Embryonic facial prominence (tissue), 1 donor: Measurements from ENCODE around the gene NPY4R2.
"Not testable (repeated sequence)": the region's sequence is repeated elsewhere in the genome, so short reads cannot be mapped to it uniquely, and the experiment has no call there.

Experiments
- DNase-seq: peaks from one replicate; pipeline ENCODE4 v3.0.0-alpha.2; 2016; ENCODE audit errors: extremely low spot score

Gene NPY4R2

DNA sequence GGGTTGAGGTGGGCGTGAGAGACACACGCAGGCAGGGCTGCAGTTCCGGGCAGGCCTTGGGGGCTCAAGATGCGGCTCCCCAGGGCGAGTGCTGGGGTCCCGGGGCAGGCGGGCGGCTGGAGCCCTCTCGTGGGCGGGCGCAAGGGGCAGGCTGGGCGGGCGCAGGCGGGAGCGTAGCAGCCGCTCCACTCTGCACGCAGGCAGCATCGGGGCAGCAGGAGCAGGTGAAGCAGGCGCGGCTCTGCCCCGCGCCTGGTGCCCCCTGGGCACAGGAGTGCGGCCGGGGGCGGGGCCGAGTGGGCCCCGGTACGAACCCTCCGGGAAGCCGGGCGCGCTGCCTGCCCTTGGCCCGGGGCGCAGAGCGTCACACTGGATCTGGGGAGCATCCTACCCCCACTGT is at the start of gene NPY4R2:
NPY4R2 (plus strand) TSS at position 188 of the 400 bp plus-strand sequence. CDS start 3,326 bp downstream, outside the sequence.
- not testable (repeated sequence) for DNase-seq

DNA sequence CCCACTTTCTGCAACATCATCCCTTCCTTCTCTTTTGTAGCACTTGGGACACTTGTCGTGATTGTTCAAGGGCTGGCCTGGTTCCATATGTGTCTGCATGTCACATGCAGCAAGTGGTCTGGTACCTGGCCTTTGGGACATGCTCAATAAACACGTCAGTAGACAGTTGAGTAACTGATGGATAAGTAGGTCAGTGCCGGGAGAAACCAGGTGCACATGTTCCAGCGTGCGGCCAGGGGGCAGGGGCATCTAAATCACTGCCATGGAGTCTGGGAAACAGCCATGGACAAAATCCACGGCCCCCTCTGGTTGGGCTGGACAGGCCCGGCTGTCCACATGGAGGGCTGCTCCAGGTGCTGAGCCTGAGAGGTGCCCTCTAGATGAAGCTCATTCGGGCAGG is 47.6 kb upstream of the NPY4R2 start:
- DNase-seq = not testable (repeated sequence)

DNA sequence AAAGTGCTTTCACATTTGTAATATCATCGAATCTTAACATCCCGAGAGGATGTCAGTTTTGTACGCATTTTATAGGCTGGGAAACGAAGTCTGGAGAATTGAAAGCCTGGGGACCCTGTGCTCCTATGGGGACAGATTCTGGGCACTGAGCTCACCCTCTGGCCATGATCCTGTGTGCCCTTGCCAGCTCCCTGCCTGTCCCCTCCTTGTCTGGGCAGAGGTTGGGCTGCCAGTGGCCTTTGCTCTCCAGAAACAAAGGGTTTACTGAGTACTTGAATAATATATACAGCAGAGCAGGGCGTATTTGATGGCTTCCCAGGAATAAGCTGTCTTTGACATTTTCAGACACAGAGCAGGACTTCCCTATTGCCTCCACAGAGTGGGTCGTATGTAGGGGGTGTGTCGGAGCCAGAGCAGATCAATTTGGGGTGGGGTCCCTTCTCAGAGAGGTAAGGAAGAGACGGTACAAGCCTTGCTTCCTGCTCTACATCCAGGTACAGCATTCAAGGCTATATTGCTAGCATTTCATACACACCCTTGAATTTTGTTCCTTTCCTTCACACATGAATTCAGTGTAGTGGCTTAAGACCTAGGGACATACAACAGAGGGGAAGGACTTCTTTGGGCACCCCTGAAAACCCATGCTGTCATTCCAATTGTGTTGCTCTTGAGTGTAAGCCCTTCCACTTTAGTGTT is 46.8 kb upstream of the NPY4R2 start:
- DNase-seq = not testable (repeated sequence)

DNA sequence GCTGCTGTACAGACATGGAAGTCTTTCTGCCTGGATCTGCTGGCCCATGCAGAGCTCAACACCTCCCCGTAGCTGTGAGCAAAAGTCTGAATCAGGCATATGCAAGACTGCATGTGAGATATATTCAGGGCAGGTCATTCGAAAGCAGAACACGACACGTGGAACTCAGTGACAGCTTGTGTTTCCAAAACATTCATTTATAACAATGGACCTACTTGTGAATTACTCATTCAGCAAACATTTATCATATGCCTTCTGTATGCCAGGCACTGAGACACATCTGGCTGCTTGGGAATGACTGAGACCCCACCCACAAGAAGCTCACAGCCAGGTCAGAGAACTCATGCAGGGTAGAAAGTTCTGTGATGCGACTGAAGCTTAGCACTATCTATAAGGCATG is 46.2 kb upstream of the NPY4R2 start:
- not testable (repeated sequence) for DNase-seq

DNA sequence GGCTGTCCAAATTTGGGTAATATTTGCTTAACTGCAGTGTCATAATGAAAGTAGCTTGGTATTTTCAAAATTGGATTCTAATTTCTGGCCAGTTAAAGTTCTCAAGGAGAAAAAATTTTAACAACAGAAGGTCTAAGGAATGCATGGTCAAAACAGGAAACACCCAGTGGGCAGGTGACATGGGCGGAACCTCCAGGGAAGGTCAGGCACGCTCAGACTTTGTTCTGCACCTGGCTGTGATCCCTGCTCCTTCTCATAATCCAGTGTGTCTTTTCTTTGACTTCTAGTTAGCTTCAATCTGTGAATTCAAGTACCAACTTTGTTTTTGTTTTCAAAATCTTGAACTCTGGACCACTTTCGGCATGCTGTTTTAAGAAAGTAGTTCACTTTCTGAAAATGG is 34.2 kb upstream of the NPY4R2 start:
- not testable (repeated sequence) for DNase-seq

DNA sequence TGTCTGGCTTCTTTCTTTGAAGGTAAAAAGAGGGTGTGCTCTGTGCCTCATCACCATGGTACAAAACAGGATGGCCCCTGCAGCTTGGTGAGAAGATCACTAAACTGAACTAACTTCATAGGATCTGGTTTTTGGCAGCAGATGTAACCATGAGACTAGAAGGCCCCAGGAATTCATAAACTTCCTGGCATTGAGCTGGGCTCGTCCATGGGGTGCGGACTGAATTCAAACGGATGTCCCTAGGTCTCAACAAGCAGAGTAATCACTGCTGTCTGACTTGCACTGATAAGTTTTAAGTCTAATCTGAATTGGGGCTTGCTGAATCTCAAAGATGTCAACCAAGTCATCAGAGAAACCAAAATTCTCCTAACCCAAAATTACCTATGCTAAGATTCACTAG is 33.5 kb upstream of the NPY4R2 start:
- not testable (repeated sequence) for DNase-seq

- DNase-seq = not testable (repeated sequence)
Measured at GRCh38 chr10:47886356-47886755, 32.1 kb upstream of the NPY4R2 start.

- not testable (repeated sequence) for DNase-seq
Measured at GRCh38 chr10:47886827-47887226, 31.6 kb upstream of the NPY4R2 start.

GRCh38 chr10:47890737-47891136 is 27.7 kb upstream of the NPY4R2 start:
- not testable (repeated sequence) for DNase-seq

DNA sequence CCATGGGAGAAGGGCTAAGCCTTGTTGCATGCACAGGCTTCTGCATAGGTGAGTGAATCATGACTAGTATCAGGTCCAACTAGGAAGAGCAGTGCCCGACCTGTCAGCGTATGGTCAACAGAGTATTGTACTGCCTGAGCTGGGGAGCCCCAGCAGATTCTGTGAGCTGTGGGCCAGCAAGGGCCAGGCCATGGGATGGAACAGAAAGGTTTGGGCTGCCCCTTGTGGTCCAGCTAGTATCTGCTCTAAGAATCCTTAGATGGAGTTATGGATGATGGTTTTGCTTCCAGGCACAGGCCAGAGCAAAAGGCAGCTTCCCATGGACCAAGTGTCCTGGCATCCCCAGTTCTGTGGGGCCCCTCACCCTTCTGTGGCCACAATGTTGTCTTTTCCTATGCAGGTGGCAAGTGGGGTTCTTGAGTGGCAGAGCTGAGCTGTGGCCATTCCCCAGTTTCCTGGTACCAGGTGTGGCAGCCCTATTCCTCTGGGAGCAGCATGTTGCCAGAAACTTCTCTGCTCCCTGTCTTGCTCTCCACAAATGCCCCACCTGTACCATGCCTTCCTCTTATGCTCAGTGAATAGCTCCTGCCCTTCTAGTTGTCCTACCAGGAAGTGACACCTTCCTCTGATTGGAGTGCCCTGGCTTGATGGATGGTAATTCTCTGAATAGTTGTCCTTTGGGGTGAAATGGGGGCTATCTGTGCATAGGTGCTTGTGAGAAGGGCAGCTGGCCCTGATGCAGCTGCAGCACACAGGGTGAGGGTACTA is 25.8 kb upstream of the NPY4R2 start:
- not testable (repeated sequence) for DNase-seq

GRCh38 chr10:47894571-47894970 is 23.9 kb upstream of the NPY4R2 start:
- not testable (repeated sequence) for DNase-seq

DNA sequence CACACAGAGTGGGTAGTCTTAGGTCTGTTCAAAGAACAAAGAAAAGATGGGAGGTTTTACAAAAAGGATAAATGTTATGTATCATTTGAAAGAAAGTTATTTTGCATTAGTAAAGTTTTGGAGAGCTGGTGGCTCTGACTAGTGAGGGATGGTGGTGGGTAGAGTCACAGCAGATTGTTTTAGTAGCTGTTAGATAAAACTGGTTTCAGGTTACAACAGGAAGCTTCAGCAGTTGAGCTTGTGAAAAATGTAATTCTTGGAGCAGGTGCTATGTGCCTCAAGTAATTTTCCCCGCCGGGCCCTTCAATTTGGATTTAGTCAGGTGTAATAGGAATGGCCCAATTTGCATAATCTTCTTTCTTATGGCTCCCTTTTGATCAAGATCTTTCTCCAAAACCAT is 20.6 kb upstream of the NPY4R2 start:
- not testable (repeated sequence) for DNase-seq

DNA sequence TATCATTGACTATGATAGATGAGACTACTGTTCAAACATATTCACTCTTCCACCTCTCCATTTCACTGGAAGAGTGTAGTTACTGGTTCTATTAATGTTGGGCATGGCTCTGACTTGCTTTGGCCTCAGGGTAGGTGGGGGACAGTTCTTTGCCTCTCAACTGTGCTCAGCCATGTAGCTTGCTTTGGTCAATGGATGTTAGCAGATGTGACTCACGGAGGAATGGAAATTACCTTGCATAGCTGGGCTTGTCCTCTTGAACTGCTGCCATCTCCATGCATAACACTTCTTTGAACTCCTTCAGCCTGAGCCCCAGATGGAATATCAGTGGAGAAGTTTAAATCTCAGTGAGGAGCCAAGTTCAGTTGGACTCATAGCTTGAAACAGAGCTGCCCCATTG is 9.1 kb upstream of the NPY4R2 start:
- not testable (repeated sequence) for DNase-seq

- DNase-seq = not testable (repeated sequence)
Measured at GRCh38 chr10:47910486-47910885, 8.0 kb upstream of the NPY4R2 start.

GRCh38 chr10:47914052-47914451 is 4.4 kb upstream of the NPY4R2 start:
- not testable (repeated sequence) for DNase-seq

GRCh38 chr10:47915849-47916548 is 2.5 kb upstream of the NPY4R2 start:
- not testable (repeated sequence) for DNase-seq

DNA sequence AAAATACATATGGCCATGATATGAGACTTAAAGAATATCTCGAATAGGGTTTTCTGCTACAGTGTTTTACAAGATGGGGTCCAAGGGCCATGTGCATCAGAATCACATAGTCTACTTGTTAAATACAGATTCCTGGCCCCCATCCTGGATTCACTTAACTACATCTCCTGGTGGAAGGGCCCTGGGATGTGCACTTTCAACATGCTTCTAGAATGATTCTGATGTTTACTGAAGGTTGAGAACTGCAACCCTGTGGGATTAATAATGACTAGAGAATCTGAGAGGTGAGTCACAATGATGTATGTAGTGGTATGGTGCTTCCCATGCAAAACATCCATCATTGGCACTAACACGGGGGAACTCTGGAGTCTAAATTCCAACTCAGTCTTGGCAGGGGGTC is 2.1 kb downstream of the NPY4R2 start:
- DNase-seq = not testable (repeated sequence)

DNA sequence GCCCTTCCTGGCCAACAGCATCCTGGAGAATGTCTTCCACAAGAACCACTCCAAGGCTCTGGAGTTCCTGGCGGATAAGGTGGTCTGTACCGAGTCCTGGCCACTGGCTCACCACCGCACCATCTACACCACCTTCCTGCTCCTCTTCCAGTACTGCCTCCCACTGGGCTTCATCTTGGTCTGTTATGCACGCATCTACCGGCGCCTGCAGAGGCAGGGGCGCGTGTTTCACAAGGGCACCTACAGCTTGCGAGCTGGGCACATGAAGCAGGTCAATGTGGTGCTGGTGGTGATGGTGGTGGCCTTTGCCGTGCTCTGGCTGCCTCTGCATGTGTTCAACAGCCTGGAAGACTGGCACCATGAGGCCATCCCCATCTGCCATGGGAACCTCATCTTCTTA is 4.0 kb downstream of the NPY4R2 start:
- not testable (repeated sequence) for DNase-seq

DNA sequence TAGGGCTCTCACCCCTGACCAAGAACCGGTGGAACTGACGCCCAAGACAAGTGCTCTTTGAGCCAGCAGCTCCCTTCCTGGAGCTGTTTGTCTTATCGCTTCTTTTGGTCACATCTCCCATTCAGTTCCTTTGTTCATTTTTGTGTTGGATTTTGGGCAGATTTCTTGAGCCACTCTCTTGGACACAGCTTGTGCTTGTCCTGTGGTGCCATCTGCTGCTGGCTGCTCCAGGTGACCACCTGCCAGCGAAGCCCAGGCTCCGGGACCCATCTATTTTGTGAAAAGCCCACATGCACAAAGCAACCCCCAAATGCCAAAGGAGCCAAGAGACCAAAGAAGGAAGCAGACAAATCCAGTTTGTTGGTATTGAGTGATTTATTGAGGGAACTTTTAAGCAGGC is 6.2 kb downstream of the NPY4R2 start:
- not testable (repeated sequence) for DNase-seq

DNA sequence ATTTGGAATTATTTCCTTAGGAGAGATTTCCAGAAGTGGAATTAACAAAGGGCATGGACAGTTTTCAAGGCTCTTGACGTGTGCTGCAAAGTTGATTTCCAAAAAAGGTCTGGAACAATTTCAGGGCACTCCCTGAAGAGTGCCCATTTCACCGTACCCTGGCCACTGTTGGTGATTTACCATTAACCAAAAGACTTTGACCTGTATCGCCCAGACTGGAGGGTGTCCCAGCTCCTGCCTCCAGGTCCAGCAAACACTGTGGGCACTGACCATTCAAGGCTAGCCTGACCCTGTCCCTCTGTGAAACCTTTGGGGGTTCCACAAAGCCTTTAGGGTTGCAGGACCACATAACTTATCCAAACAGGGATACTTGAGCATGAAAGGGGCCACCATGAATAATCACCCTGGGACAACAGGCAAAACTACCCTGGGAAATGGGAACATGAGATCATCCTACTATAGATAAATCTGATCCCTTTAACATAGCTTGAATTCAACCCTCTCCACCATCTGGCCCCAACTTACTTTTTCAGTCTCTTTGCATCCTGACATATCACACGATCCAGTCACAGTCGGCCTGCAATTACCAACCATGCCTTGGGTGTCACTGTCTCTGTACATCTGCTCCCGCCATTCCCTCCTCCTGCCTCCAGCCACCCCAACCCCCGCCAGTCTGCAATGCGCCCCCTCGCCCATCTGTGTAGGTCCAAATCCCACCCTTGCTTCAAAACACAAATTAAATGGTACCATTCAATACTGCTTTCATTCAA is 8.9 kb downstream of the NPY4R2 start:
- DNase-seq = not testable (repeated sequence)

GRCh38 chr10:47928225-47928624 is 9.8 kb downstream of the NPY4R2 start:
- DNase-seq = not testable (repeated sequence)
